Stimulated activated memory B cell treated with anti-CD40 and anti-IgM and Interleukin-4, amounts not matched to agents 10 μg/mL and 1 μg/mL and 100 μg/mL, for 72 hours (primary cell): Measurements from ENCODE around the gene TMEM213.

Experiments used
- ATAC-seq: fragments of 150-1000 bp; cut with Tn5 transposase; 2 replicates; pipeline ENCODE4 v1.10.0; 2021
- H3K27ac Mint-ChIP-seq: one replicate; pipeline ENCODE4 v1.8.0; 2022; ENCODE audit warnings: mild to moderate bottlenecking, mixed read lengths
- H3K27me3 Mint-ChIP-seq: one replicate; pipeline ENCODE4 v1.8.0; 2022; ENCODE audit warnings: mixed read lengths
- H3K36me3 Mint-ChIP-seq: one replicate; pipeline ENCODE4 v1.8.0; 2022; ENCODE audit warnings: mixed read lengths
- H3K4me1 Mint-ChIP-seq: one replicate; pipeline ENCODE4 v1.8.0; 2022; ENCODE audit warnings: mixed read lengths
- H3K4me3 Mint-ChIP-seq: one replicate; pipeline ENCODE4 v1.8.0; 2022; ENCODE audit warnings: mild to moderate bottlenecking, moderate library complexity, mixed read lengths
- H3K9me3 Mint-ChIP-seq: one replicate; pipeline ENCODE4 v1.8.0; 2022; ENCODE audit warnings: mixed read lengths

TMEM213 gene

GRCh38 chr7:138887085-138887710, 89.4 kb downstream of the TMEM213 start:
- Mint-ChIP-seq H3K27ac (no peak overlapping the region), H3K27me3 (no peaks in the 10 kb centered on the region), H3K4me3 (no peak overlapping the region), H3K36me3 (no peaks in the 10 kb centered on the region), H3K4me1 (peaks cover under 1% of the 10 kb centered on the region), H3K9me3 (no peaks in the 10 kb centered on the region)
- ATAC-seq, result no peak
